ENCODE measurements around the gene NTRK3. TPM values are rescaled to one million over a fixed set of nuclear protein-coding genes. Genes with fewer than 3 reads are reported as not detected.

NTRK3 gene
- total RNA-seq, 1 donor from 2014 or later, result not detected

DNA sequence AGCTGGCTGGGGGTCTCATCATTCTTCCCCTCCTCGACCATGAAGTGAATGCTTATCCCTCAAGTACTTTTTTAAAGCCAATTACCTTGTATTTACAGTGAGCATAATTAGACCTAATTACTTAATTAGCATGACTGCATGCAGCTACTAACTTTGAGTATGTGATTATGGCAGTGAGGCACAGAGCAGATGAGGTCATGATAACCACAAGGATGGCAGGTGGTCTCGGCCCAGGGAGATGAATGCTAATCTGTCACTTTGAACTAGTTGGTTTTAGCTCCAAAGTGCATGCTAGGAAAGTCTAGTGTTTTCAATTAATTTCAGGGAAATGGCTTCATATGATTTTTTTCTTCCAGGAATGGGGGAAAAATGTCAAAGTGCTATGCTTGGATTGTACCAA is 233.8 kb downstream of the NTRK3 start:
- Mint-ChIP-seq H3K4me1 (ENCODE audit: low read depth) (no peaks in the 10 kb centered on the region), H3K4me3 (ENCODE audit: low read depth) (no peak overlapping the region), H3K27ac (no peak overlapping the region), H3K36me3 (ENCODE audit: insufficient read depth) (no peaks in the 10 kb centered on the region), H3K9me3 (ENCODE audit: low read depth) (no peaks in the 10 kb centered on the region), H3K27me3 (peaks cover 5% of the 10 kb centered on the region)
- DNase-seq (ENCODE audit: low spot score, unreplicated experiment), result no peak
- TF ChIP-seq CTCF (IDR thresholded peaks at IDR 0.05; ENCODE audit: unreplicated experiment), result no peak

DNA sequence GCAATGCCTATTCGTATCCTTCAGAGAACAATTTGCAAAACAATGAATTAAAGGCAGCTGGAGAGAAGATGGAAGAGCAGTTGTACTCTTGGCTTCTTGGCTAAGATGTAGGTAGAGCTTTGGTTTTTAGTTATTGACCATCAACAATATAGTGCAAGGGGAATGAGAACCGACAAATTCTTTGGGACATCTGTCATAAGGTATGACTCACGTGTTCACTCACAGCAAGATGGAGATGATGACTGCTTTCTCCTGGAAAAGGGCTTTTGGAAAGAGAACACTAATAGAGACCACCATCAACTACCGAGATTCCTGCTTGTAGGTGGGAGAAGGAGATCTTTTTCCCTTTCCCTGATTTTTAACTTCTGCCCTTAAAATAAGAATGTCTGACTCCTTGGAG is 234.9 kb downstream of the NTRK3 start:
- H3K9me3 Mint-ChIP-seq (ENCODE audit: low read depth), result no peaks in the 10 kb centered on the region
- H3K27me3 Mint-ChIP-seq, result peaks cover 5% of the 10 kb centered on the region
- no peaks in the 10 kb centered on the region for H3K36me3 Mint-ChIP-seq (ENCODE audit: insufficient read depth)
- H3K4me1 Mint-ChIP-seq (ENCODE audit: low read depth), result no peaks in the 10 kb centered on the region
- no peak for TF ChIP-seq CTCF (IDR thresholded peaks at IDR 0.05; ENCODE audit: unreplicated experiment)
- H3K4me3 Mint-ChIP-seq (ENCODE audit: low read depth), result no peak overlapping the region
- no peak overlapping the region for H3K27ac Mint-ChIP-seq
- DNase-seq (ENCODE audit: low spot score, unreplicated experiment), result no peak

- DNase-seq (ENCODE audit: low spot score, unreplicated experiment), result no peak
- Mint-ChIP-seq H3K27ac (no peak overlapping the region), H3K27me3 (peaks cover 5% of the 10 kb centered on the region), H3K36me3 (ENCODE audit: insufficient read depth) (no peaks in the 10 kb centered on the region), H3K9me3 (ENCODE audit: low read depth) (no peaks in the 10 kb centered on the region), H3K4me1 (ENCODE audit: low read depth) (no peaks in the 10 kb centered on the region), H3K4me3 (ENCODE audit: low read depth) (no peak overlapping the region)
- TF ChIP-seq CTCF (IDR thresholded peaks at IDR 0.05; ENCODE audit: unreplicated experiment), result no peak
Measured at GRCh38 chr15:88020806-88021205, 235.7 kb downstream of the NTRK3 start.

DNA sequence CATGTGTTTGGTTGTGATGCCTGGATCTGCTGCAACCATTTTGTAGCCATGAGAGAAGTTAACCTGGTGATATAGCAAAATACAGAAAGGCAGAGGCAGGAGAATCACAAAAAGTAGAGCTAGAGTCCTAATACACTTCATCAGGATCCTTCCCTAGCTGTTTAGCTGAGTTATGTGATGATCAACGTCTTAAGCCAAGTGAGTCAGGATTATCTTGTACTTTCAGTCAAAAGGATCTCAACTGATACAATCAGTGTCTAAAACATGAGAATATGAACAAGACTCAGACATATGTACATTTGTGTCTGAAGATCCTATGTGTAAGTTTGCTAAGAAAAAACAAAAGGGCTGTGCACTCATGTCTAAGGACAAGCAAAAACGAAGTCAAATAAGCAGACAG is 236.9 kb downstream of the NTRK3 start:
- no peaks in the 10 kb centered on the region for H3K4me1 Mint-ChIP-seq (ENCODE audit: low read depth)
- TF ChIP-seq CTCF (IDR thresholded peaks at IDR 0.05; ENCODE audit: unreplicated experiment), result no peak
- no peaks in the 10 kb centered on the region for H3K36me3 Mint-ChIP-seq (ENCODE audit: insufficient read depth)
- DNase-seq (ENCODE audit: low spot score, unreplicated experiment), result no peak
- H3K27ac Mint-ChIP-seq, result no peak overlapping the region
- no peaks in the 10 kb centered on the region for H3K9me3 Mint-ChIP-seq (ENCODE audit: low read depth)
- no peak overlapping the region for H3K4me3 Mint-ChIP-seq (ENCODE audit: low read depth)
- peaks cover 5% of the 10 kb centered on the region for H3K27me3 Mint-ChIP-seq

GRCh38 chr15:88018869-88019641 is 237.5 kb downstream of the NTRK3 start:
- no peak for TF ChIP-seq CTCF (IDR thresholded peaks at IDR 0.05; ENCODE audit: unreplicated experiment)
- Mint-ChIP-seq H3K27ac (no peak overlapping the region), H3K4me3 (ENCODE audit: low read depth) (no peak overlapping the region), H3K27me3 (peaks cover 5% of the 10 kb centered on the region), H3K9me3 (ENCODE audit: low read depth) (no peaks in the 10 kb centered on the region), H3K4me1 (ENCODE audit: low read depth) (no peaks in the 10 kb centered on the region), H3K36me3 (ENCODE audit: insufficient read depth) (no peaks in the 10 kb centered on the region)
- no peak for DNase-seq (ENCODE audit: low spot score, unreplicated experiment)

Measured in progenitor cell of endocrine pancreas (in vitro differentiated cells).